T1000 (cell line): ENCODE results near the gene MED28.
"Not testable (repeated sequence)": the region's sequence is repeated elsewhere in the genome, so short reads cannot be mapped to it uniquely, and the experiment has no call there.

Experiments used
- DNase-seq: peaks from one replicate; lab custom pipeline; 2025; ENCODE audit warnings: mixed read lengths; lab: John Stamatoyannopoulos, UW

MED28 gene

GRCh38 chr4:17614416-17615299, at the start of gene MED28:
TSS of gene MED28 (plus strand) at chr4:17614641. CDS start at chr4:17614655, 14 bp downstream.
- DNase-seq, result peak; percentile 97

GRCh38 chr4:17565846-17566245, 48.6 kb upstream of the MED28 start:
- no peak for DNase-seq

- no peak for DNase-seq
Measured at GRCh38 chr4:17567271-17567670, 47.2 kb upstream of the MED28 start.

- DNase-seq, result no peak
Measured at GRCh38 chr4:17574206-17574605, 40.2 kb upstream of the MED28 start.

- DNase-seq, result not testable (repeated sequence)
Measured at GRCh38 chr4:17575177-17575576, 39.3 kb upstream of the MED28 start.

- peak; percentile 99 for DNase-seq
Measured at GRCh38 chr4:17576932-17577664, 37.3 kb upstream of the MED28 start, which contains the start of gene LAP3. TSS of gene LAP3 (plus strand) at chr4:17577198. CDS start at chr4:17577466, 268 bp downstream.

DNA sequence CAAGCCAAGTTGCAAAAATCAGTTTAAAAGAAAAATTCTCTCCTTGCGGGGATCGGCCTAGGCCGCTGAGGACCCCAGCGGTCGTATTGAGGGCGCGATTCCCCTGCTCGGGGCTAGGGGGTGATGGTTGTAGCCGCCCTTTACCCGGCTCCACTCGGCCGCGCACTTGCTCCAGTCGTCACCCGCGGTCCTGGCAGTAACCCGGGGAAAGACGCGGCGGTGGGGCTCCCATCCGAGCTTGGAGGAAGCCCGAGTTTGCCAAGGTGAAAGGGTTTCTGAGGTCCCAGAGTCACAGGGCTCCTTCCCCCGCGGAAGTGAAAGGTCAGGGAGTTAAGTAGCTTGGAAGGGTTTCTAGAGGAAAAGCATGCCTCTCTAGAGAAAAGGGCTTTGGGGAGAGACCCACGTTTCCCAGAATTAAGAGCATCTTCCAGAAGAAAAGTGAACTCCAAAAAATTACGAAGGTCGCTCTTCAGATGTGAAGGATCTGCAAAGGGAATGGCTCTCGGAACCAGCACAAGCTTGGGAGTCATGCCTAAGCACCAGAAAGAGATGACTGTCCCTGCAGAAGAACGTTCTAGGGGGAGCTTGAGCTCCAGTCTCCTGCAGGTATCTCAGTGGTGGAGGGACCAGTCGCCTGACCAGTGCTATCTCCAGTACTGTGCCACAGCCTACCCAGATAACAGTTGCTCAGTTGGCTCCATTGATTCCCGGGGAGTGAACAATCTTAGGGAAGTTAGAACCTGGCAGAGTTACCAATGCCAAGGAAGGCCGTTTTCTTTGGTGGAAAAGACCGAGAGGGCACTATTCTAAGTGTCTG, 36.6 kb upstream of the MED28 start:
- no peak for DNase-seq

- DNase-seq, result no peak
Measured at GRCh38 chr4:17578482-17578891, 36.0 kb upstream of the MED28 start.

DNA sequence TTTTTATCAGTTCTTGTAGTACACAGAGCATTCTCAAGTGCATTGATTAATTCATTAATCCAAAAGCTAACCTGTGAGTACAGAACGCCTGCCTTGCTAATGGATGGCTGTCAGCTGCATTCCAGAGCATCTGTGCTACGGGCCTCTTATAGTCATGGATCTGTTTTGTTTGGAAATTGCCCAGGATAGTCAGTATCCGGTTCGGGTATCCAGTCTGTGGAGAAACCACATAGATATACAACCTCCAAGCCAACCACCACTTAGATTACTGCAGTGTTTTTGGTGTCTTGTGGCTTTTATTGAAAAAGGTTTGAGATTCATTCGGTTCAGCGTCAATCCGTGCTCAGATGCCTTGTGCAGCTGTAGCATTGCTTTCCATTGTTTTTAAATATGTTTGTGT, 33.5 kb upstream of the MED28 start:
- DNase-seq, result no peak

GRCh38 chr4:17583276-17583675, 31.2 kb upstream of the MED28 start:
- DNase-seq, result no peak

GRCh38 chr4:17583941-17584340, 30.5 kb upstream of the MED28 start:
- DNase-seq, result no peak

GRCh38 chr4:17584521-17585213, 29.8 kb upstream of the MED28 start:
- DNase-seq, result no peak

DNA sequence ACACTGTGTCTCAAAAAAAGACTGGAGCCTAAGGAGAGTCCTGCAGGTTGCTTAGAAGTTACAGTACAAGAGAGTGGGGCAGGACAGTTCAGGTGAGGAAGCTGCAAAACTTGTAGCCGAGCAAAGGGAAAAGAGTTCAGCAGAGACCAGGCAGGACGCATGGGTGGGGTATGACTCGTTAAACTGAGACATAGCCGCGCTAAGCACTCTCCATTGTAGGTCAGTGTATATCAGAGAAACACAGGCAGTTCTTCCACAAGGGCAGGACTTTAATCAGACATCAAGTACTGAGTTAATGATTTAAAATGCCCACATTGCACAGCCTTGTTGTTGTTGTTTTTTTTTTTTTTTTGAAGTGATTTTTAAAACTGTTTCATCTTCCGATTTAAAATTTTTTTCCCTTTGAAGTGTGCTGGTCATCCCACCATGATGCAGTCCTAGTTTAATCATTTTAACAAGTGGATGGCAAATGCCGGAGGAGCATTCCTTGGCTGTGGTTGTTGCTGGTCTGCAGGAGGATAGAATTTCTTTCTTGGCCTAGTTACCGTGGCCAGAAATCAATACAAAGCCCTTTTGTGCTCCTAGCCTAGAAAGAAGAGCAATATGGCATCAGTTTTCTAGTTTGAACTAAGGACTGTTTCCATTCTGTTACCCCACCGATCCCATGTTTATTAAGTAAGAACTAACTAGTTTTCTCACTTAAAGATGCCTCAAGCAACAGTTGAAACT, 27.2 kb upstream of the MED28 start:
- DNase-seq, result no peak

DNA sequence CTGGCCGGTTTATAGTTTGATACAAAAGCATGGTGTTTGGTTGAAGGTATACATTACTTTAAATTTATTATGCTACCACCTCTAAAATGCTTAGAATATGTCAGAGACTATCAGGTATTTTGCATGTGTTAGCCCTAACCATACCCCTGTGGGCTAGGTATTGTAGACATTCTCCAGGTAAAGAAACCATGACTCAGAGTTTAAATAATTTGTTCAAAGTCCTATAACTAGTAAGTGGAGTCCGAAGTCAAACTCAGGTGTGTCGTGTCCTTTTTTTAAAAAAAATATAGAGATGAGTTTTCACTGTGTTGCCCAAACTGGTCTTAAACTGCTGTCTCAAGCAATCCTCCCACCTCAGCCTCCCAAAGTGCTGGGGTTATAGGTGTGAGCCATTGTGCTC, 25.1 kb upstream of the MED28 start:
- DNase-seq, result no peak

DNA sequence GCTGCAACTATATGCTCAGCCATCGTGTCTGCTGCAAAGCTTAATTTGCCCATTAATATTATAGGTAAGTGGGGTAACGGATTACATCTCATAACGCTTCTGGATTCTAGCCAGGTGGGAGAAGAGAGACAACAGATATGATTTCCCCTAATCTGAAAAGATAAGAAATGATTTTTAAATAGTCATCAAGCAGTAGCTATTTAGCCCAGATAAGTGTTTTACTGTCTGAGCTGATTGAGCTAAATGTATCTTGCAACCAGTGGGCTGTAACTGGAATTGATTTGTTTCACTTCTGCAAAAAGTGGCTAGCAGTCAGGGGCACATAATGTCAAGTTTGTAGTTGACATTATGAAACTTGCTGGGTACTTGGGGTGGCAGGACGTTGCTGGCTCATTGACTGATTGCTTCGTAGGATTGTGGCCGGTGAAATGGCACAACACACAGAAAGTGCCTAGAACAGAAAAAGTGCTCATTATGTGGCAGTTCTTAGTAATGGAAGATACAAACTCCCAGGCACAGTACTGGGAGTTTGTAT, 18.9 kb upstream of the MED28 start:
- no peak for DNase-seq

- DNase-seq, result no peak
Measured at GRCh38 chr4:17597517-17597916, 16.9 kb upstream of the MED28 start.

DNA sequence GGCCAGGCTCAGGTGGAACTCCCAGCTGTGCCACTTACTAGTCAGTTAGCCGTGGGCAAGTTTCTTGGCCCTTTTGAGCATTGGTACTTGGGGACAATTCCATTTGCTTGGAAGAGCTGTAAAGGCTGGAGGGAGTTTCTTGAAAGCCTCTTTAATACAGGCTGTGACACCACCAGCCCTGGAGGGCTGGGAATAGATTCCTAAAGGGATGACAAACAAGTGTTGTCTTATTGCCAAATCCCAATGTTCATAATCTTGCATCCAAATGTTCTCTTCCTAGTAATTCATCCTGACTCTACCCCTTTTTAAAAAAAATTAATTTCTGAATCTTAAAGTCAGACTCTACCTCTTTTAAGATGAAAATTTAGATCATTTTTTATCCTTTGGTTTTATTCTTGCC, 14.6 kb upstream of the MED28 start:
- no peak for DNase-seq

DNA sequence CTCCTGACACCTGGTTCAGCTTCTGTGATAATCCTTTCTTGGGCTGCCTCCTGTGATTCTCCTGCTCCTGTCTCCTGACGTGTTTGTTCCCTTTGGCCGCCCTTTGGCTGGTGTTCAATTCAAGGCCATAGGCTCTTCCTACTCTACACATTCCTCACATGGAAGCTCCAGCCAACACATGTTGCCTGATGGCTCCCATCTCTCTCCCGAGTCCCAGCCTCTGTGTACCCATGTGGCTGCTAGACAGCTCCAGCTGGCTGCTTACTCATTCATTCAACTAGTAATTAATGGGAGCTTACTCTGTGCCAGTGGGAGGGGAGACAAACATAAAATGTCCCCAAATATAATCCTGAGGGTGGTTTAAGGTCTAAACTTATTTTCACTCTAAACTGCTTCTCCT, 9.2 kb upstream of the MED28 start:
- no peak for DNase-seq

GRCh38 chr4:17613761-17614415, 553 bp upstream of the MED28 start:
- DNase-seq, result peak; percentile 83

- no peak for DNase-seq
Measured at GRCh38 chr4:17616283-17616682, 1.8 kb downstream of the MED28 start.
